HEK293 (cell line): ENCODE measurements around the gene CDKN2AIP.

ENCODE experiments used
- CTCF ChIP-seq: fragments of 450-650 bp; formaldehyde crosslinking; IDR thresholded peaks from 2 replicates; pipeline ENCODE4 v1.5.1; 2016; ENCODE audit warnings: missing biosample characterization, missing genetic modification characterization
- GLI4 ChIP-seq: fragments of 450-650 bp; formaldehyde crosslinking; IDR thresholded peaks from 2 replicates; pipeline ENCODE4 v1.5.1; 2016; ENCODE audit warnings: missing biosample characterization, missing genetic modification characterization
- MYNN ChIP-seq: fragments of 450-650 bp; formaldehyde crosslinking; IDR thresholded peaks from 2 replicates; pipeline ENCODE4 v1.5.1; 2016; ENCODE audit warnings: missing biosample characterization, missing genetic modification characterization, borderline replicate concordance
- REST ChIP-seq: fragments of 450-650 bp; formaldehyde crosslinking; IDR thresholded peaks from 2 replicates; pipeline ENCODE4 v1.5.1; 2016; ENCODE audit warnings: missing biosample characterization, missing genetic modification characterization
- ZBTB1 ChIP-seq: fragments of 450-650 bp; formaldehyde crosslinking; IDR thresholded peaks from 2 replicates; pipeline ENCODE4 v1.5.1; 2016; ENCODE audit warnings: missing biosample characterization, missing genetic modification characterization
- ZBTB48 ChIP-seq: fragments of 450-650 bp; formaldehyde crosslinking; IDR thresholded peaks from 2 replicates; pipeline ENCODE4 v1.5.1; 2016; ENCODE audit warnings: missing biosample characterization, missing genetic modification characterization
- ZNF121 ChIP-seq: fragments of 450-650 bp; formaldehyde crosslinking; IDR thresholded peaks from 2 replicates; pipeline ENCODE4 v1.5.1; 2016; ENCODE audit warnings: missing biosample characterization, missing genetic modification characterization
- ZNF133 ChIP-seq: fragments of 450-650 bp; formaldehyde crosslinking; IDR thresholded peaks from 2 replicates; pipeline ENCODE4 v1.5.1; 2016; ENCODE audit warnings: missing biosample characterization, missing genetic modification characterization
- ZNF138 ChIP-seq: fragments of 450-650 bp; formaldehyde crosslinking; IDR thresholded peaks from 2 replicates; pipeline ENCODE4 v1.5.1; 2016; ENCODE audit warnings: missing biosample characterization, missing genetic modification characterization, borderline replicate concordance
- ZNF155 ChIP-seq: fragments of 450-650 bp; formaldehyde crosslinking; IDR thresholded peaks from 2 replicates; pipeline ENCODE4 v1.5.1; 2016; ENCODE audit warnings: missing biosample characterization, missing genetic modification characterization
- ZNF362 ChIP-seq: fragments of 450-650 bp; formaldehyde crosslinking; IDR thresholded peaks from 2 replicates; pipeline ENCODE4 v1.5.1; 2016; ENCODE audit warnings: missing biosample characterization, missing genetic modification characterization
- ZNF514 ChIP-seq: fragments of 450-650 bp; formaldehyde crosslinking; IDR thresholded peaks from 2 replicates; pipeline ENCODE4 v1.5.1; 2016; ENCODE audit warnings: missing biosample characterization, missing genetic modification characterization
- ZNF580 ChIP-seq: fragments of 450-650 bp; formaldehyde crosslinking; IDR thresholded peaks from 2 replicates; pipeline ENCODE4 v1.5.1; 2016; ENCODE audit warnings: missing biosample characterization, missing genetic modification characterization

- TF ChIP-seq CTCF (no peak), ZNF362 (no peak), ZNF121 (tag by site-specific recombination) (no peak), MYNN (tag by site-specific recombination) (no peak), ZNF155 (no peak), ZNF133 (no peak), ZNF138 (no peak), ZBTB48 (no peak), ZNF580 (tag by site-specific recombination) (no peak), ZNF514 (tag by site-specific recombination) (no peak), GLI4 (tag by site-specific recombination) (no peak), REST (tag by site-specific recombination) (no peak), ZBTB1 (tag by site-specific recombination) (no peak)
Measured at GRCh38 chr4:183483997-183484396, 39.6 kb downstream of the CDKN2AIP start.
